Cardiac muscle cell (in vitro differentiated cells and primary cell): ENCODE measurements around the gene DLG4. TPM values are rescaled to one million over a fixed set of nuclear protein-coding genes. Genes with fewer than 3 reads are reported as not detected.
A peak's percentile ranks its signal among the peaks of the same experiment; 100 is the strongest.
"Not testable (repeated sequence)": the region's sequence is repeated elsewhere in the genome, so short reads cannot be mapped to it uniquely, and the experiment has no call there.

ENCODE experiments used
- DNase-seq, 2 donors: peaks; one replicate each; pipeline versions ENCODE4 v3.0.0 to v3.0.0-alpha.2; 2010 to 2017; ENCODE audit warnings: low read depth in 1 of 2, low spot score in 1 of 2
- H3K27ac ChIP-seq: fragments of 200-600 bp; sonication (generic); 2 replicates; pipeline ENCODE4 v1.5.1; 2016
- H3K27me3 ChIP-seq: fragments of 200-600 bp; sonication (generic); 2 replicates; pipeline ENCODE4 v1.6.0; 2016; ENCODE audit warnings: control low read depth
- H3K36me3 ChIP-seq: fragments of 200-600 bp; sonication (generic); 2 replicates; pipeline ENCODE4 v1.5.1; 2016; ENCODE audit warnings: control low read depth
- H3K4me1 ChIP-seq: fragments of 200-600 bp; sonication (generic); 2 replicates; pipeline ENCODE4 v1.8.1; 2017; ENCODE audit warnings: low read depth, mild to moderate bottlenecking, mixed run types
- H3K4me3 ChIP-seq: fragments of 200-600 bp; sonication (generic); 2 replicates; pipeline ENCODE4 v1.5.1; 2016; ENCODE audit warnings: mild to moderate bottlenecking
- H3K9me3 ChIP-seq: fragments of 200-600 bp; sonication (generic); 2 replicates; pipeline ENCODE4 v1.5.1; 2017; ENCODE audit warnings: low read depth, mild to moderate bottlenecking, control low read depth
- CTCF ChIP-seq: IDR thresholded peaks from 2 replicates; pipeline ENCODE4 v1.5.1; 2012; ENCODE audit warnings: low read depth, mild to moderate bottlenecking, low read length
- polyA plus RNA-seq: library from polyadenylated mRNA; unstranded; fragments of >200 nt; fragmentation: Nextera tagmentation; extraction: Ambion mirVana; gene quantifications from 2 replicates; pipeline ENCODE4 v1.2.1, GENCODE V29; 2016
- total RNA-seq: library from RNA; depleted of rRNA; stranded (reverse); fragments of >200 nt; gene quantifications from 2 replicates; pipeline ENCODE4 v1.2.3, GENCODE V29; 2016

DLG4 gene
- total and polyA plus RNA-seq, 2 experiments from 2014 or later: 6.8 to 40.6 TPM

GRCh38 chr17:7184091-7184488 is 35.5 kb downstream of the DLG4 start:
- TF ChIP-seq CTCF: no peak
- Histone ChIP-seq H3K27me3 (no peaks in the 10 kb centered on the region), H3K9me3 (no peaks in the 10 kb centered on the region), H3K27ac (no peak overlapping the region), H3K4me1 (no peaks in the 10 kb centered on the region), H3K4me3 (no peak overlapping the region), H3K36me3 (no peaks in the 10 kb centered on the region)
- DNase-seq: no peak

GRCh38 chr17:7183433-7184090 is 36.1 kb downstream of the DLG4 start:
- Histone ChIP-seq H3K9me3 (no peaks in the 10 kb centered on the region), H3K27ac (no peak overlapping the region), H3K4me3 (no peak overlapping the region), H3K36me3 (no peaks in the 10 kb centered on the region), H3K4me1 (no peaks in the 10 kb centered on the region), H3K27me3 (no peaks in the 10 kb centered on the region)
- TF ChIP-seq CTCF: no peak
- DNase-seq: no peak

- not testable (repeated sequence) for H3K4me1 ChIP-seq, H3K4me3 ChIP-seq, H3K27ac ChIP-seq, H3K27me3 ChIP-seq, DNase-seq, H3K9me3 ChIP-seq, H3K36me3 ChIP-seq
Observed at GRCh38 chr17:7182101-7182500, 37.5 kb downstream of the DLG4 start.

- H3K36me3 ChIP-seq: no peaks in the 10 kb centered on the region
- no peaks in the 10 kb centered on the region for H3K27me3 ChIP-seq
- no peaks in the 10 kb centered on the region for H3K4me1 ChIP-seq
- no peaks in the 10 kb centered on the region for H3K9me3 ChIP-seq
- peak within 1 kb of the TSS; percentile 44 for H3K4me3 ChIP-seq
- no peak for TF ChIP-seq CTCF
- peak in 1 of 2 donors; percentile 17 for DNase-seq
- H3K27ac ChIP-seq: no peak within 1 kb of the TSS
Observed at GRCh38 chr17:7179317-7180254, 40.0 kb downstream of the DLG4 start, which contains the start of gene ASGR1. TSS of gene ASGR1 (minus strand) at chr17:7179370. CDS start at chr17:7178563, 807 bp downstream.

GRCh38 chr17:7178973-7179316 is 40.7 kb downstream of the DLG4 start:
- H3K4me1 ChIP-seq: no peaks in the 10 kb centered on the region
- no peaks in the 10 kb centered on the region for H3K27me3 ChIP-seq
- DNase-seq: no peak
- H3K36me3 ChIP-seq: no peaks in the 10 kb centered on the region
- no peak overlapping the region for H3K27ac ChIP-seq
- no peak for TF ChIP-seq CTCF
- no peak overlapping the region for H3K4me3 ChIP-seq
- H3K9me3 ChIP-seq: no peaks in the 10 kb centered on the region
